Activated CD4-positive, alpha-beta T cell treated with anti-CD3 and anti-CD28 coated beads, Interleukin-2, amount 50 U/mL, for 4 hours (primary cell): ENCODE data around the gene RNASE9.
"Not testable (repeated sequence)": the region's sequence is repeated elsewhere in the genome, so short reads cannot be mapped to it uniquely, and the experiment has no call there.

Source experiments
- DNase-seq, 2 experiments: peaks; one replicate each; pipeline ENCODE4 v3.0.0-alpha.2; 2020

RNASE9 gene

GRCh38 chr14:20515846-20516245, 45.0 kb downstream of the RNASE9 start:
- DNase-seq: no peak

- no peak for DNase-seq
Measured at GRCh38 chr14:20512177-20512905, 48.5 kb downstream of the RNASE9 start.

- DNase-seq: no peak
Measured at GRCh38 chr14:20508367-20508766, 52.5 kb downstream of the RNASE9 start.

GRCh38 chr14:20507537-20507936, 53.3 kb downstream of the RNASE9 start:
- not testable (repeated sequence) for DNase-seq

- not testable (repeated sequence) for DNase-seq
Measured at GRCh38 chr14:20506752-20507151, 54.1 kb downstream of the RNASE9 start.

GRCh38 chr14:20506276-20506675, 54.6 kb downstream of the RNASE9 start:
- not testable (repeated sequence) for DNase-seq
